ENCODE measurements around the gene RUBCNL.

- no peak for TF ChIP-seq CTCF (IDR thresholded peaks at IDR 0.05)
- no peak for TF ChIP-seq POLR2A (IDR thresholded peaks at IDR 0.05)
Observed at GRCh38 chr13:46293436-46293835, 93.6 kb downstream of the RUBCNL start.

Data from lower leg skin (tissue), 3 donors.